GM12872 (cell line): ENCODE data around the gene ENKUR.
A peak's percentile ranks its signal among the peaks of the same experiment; 100 is the strongest.

Experiments
- CTCF ChIP-seq: IDR thresholded peaks from 3 replicates; pipeline ENCODE4 v1.5.1; 2011; ENCODE audit warnings: low read depth, mild to moderate bottlenecking, low read length, moderate library complexity; ENCODE audit not compliant: insufficient read depth

The ENKUR gene

GRCh38 chr10:24962995-24963394 is 53.0 kb downstream of the ENKUR start:
- no peak for TF ChIP-seq CTCF

DNA sequence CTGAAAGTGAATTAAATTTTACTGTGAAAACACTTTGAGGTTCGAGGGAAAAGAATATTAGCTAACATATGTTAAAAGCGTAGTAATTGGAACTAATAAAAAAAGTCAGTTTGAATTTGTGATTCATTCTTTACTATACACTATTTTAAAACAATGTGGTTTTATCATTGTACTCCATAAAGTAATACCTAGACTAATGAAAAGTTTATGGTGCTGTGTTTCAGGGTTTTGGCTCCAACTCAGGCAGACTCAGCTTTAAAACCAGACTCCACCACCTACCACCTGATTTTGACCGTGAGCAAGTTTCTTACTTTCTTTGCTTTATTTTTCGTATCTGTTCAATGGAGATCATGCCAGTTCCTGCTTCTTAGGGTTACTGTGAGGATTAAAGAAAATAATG is 54.4 kb downstream of the ENKUR start:
- no peak for TF ChIP-seq CTCF

DNA sequence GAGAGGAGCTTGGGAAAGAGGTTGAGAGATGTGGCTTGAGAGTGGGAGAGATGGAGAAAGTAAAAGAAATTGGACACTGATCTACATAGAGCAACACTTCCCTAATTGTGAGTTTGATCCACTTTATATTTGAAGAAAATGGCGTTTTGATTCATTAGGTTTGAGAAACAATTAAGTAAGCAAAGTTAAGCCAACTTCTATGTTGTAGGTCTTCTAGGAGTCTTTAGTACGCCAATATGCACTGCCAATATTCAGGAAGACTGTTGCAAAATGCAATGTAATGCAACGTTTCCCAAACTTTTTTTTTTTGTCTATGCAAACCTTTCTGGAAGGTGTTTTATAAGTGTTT is 56.6 kb downstream of the ENKUR start:
- no peak for TF ChIP-seq CTCF

GRCh38 chr10:24958721-24959381 is 57.1 kb downstream of the ENKUR start:
- TF ChIP-seq CTCF: no peak

DNA sequence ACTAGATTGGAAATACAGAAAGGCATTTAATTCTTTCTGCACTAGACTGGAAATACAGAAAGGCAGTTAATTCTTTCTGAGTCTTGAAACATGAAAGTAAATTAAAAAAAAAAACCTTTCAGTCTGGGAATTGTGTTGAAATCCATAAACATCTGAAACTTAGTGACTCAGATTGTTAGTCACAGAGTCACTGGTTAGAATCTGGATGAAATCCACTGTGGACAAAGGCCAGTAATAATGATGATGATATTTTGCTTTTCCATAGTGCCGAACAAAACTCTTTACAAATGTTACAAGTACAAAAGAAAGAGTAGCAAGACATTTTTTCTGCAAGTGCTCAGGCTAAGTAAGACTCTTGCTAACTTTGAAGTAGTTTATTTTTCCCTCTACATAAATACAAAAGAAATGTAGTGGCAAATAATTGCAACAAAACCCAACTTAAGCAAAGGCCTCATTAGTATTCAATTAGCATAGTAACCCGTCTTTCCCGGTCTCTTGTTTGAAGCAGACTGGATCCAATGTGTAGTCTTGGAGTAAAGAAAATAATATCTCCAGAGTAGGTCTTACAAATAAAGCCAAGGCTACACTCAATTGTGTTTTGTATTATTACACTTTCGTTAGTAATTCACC is 57.8 kb downstream of the ENKUR start:
- TF ChIP-seq CTCF: no peak

DNA sequence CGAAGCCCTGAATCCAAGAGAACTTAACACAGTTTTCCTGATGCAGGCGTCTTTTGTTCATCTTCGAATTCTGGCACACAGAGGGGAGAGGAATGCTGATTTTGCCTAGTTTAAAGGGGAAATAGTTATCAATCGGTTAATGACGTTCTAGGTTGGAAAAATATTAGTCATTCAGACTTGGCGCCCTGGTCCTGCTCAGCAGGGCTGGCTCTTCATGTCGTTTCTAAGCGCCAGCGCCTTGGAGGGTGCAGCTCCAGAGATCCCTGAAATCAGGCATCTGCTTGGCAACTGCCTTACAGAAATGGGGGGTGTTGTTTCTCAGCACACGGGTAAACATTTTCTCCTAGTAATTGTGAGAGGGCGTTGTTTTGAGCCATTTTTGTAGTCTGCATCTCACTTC is 62.3 kb downstream of the ENKUR start:
- TF ChIP-seq CTCF: no peak

DNA sequence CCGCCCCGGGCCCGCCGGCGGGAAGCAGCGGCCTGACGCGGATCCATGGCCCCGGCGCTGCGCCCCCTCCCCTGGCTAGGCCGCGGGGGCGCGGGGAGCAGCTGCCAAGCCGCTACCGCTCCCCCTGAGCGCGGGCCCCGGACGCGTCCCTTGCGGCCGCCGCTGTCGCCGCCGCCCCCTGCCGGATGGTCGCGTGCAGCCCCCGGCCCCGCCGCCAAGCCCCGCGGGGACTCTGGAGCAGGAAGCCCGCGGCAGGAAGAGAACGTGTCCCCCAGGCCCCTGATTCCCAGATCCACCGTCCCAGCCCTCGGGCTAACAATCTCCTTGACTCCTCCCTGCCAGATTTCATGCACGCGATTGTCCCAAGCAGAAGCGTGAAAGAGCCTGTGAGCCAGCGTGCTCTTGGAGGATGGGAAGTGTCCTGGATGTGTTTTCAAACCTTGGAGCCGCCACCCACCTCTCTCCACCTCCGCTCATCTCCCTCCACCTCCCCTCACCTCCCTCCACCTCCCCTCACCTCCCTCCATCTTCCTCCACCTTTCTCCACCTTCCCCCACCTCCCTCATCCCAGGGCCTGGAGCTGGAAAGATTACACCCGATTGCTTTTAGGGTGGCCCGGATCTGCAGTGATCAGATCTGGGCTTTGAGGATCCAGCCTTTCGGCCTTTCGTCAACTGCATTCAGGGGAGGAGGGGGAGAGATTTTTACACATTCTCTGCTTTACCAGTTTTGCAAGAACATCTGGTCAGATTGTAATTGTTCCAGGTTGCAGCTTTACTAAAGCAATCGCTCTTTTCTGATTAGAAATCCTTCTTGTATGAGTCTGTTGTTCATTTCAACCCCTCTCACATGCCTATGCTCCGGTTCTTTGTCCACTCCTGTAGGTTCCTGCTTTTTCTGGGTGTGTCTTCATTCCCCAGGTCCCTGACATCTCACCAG is 63.0 kb downstream of the ENKUR start:
- peak; percentile 54; the same call in 2 of the 3 replicates for TF ChIP-seq CTCF
